B cell (primary cell): ENCODE results near the gene MAN2A2. TPM values are rescaled to one million over a fixed set of nuclear protein-coding genes. Genes with fewer than 3 reads are reported as not detected.

Experiments
- ATAC-seq: fragments of 200-7000 bp; cut with Tn5 transposase; one replicate; pipeline ENCODE4 v1.10.0; 2021; ENCODE audit warnings: low read depth, mild to moderate bottlenecking, moderate number of reproducible peaks, moderate library complexity
- CTCF ChIA-PET: fragments of 350-600 bp; sonication (Branson Sonifier 250); formaldehyde crosslinking; loops from one replicate; lab custom pipeline; 2021; ENCODE audit warnings: antibody characterized with exemption, inconsistent platforms; lab: Charles Lee
- POLR2A ChIA-PET: fragments of 350-600 bp; sonication (Branson Sonifier 250); formaldehyde crosslinking; loops from one replicate; lab custom pipeline; 2021; ENCODE audit warnings: antibody characterized with exemption; lab: Charles Lee
- DNase-seq: peaks from one replicate; pipeline ENCODE4 v3.0.0; 2013
- H2AFZ ChIP-seq: 2 replicates; pipeline ENCODE4 v1.6.1; 2012; ENCODE audit warnings: mild to moderate bottlenecking, low read depth, low read length; ENCODE audit not compliant: insufficient read depth, poor library complexity, severe bottlenecking
- H3K27ac ChIP-seq, 2 donors: 1 replicate in 1 of 2; 2 replicates in 1 of 2; pipeline ENCODE4 v1.5.1; 2012 to 2013; ENCODE audit warnings: low read length in 2 of 2, mild to moderate bottlenecking in 2 of 2, moderate library complexity in 1 of 2
- H3K27me3 ChIP-seq, 4 experiments: fragments of 200-600 bp in 1 of 4; sonication (generic) in 1 of 4; replicated peaks in 1 of 4; 1 replicate in 2 of 4; 2 replicates in 2 of 4; pipeline versions ENCODE4 v1.6.1 to v1.7.0; 2013 to 2016; ENCODE audit warnings: low read length in 3 of 4, mild to moderate bottlenecking in 2 of 4, mixed read lengths in 1 of 4, moderate library complexity in 1 of 4; ENCODE audit not compliant: insufficient read depth in 4 of 4, control insufficient read depth in 3 of 4; ENCODE audit errors: control extremely low read depth in 1 of 4
- H3K36me3 ChIP-seq, 2 experiments: replicated peaks in 1 of 2; 1 replicate in 1 of 2; 2 replicates in 1 of 2; pipeline versions ENCODE4 v1.6.1 to v1.7.1; 2013; ENCODE audit warnings: low read length in 1 of 2; ENCODE audit not compliant: insufficient read depth in 2 of 2, control insufficient read depth in 1 of 2; ENCODE audit errors: control extremely low read depth in 1 of 2, extremely low read depth in 1 of 2
- H3K4me1 ChIP-seq, 2 donors: fragments of 200-600 bp in 1 of 2; sonication (generic) in 1 of 2; 1 replicate in 1 of 2; 2 replicates in 1 of 2; pipeline versions ENCODE4 v1.5.1 to v1.6.1; 2013 to 2017; ENCODE audit warnings: low read length in 2 of 2; ENCODE audit not compliant: control insufficient read depth in 2 of 2, insufficient read depth in 2 of 2
- H3K4me2 ChIP-seq: replicated peaks from 2 replicates; pipeline ENCODE3; 2012; ENCODE audit warnings: mild to moderate bottlenecking, low read depth, low read length; ENCODE audit not compliant: poor library complexity, severe bottlenecking
- H3K4me3 ChIP-seq, 5 experiments: fragments of 200-600 bp in 1 of 5; sonication (generic) in 1 of 5; 1 replicate in 3 of 5; 2 replicates in 2 of 5; pipeline versions ENCODE4 v1.5.1 to v1.7.0; 2011 to 2016; ENCODE audit warnings: low read length in 4 of 5, mild to moderate bottlenecking in 4 of 5, low read depth in 2 of 5, control low read depth in 1 of 5, moderate library complexity in 1 of 5; ENCODE audit not compliant: insufficient read depth in 1 of 5; ENCODE audit errors: control extremely low read depth in 1 of 5, extremely low read depth in 1 of 5
- H3K79me2 ChIP-seq: fragments of 200-600 bp; sonication (generic); one replicate; pipeline ENCODE4 v1.6.0; 2016; ENCODE audit warnings: low read length; ENCODE audit not compliant: control insufficient read depth, insufficient read depth
- H3K9ac ChIP-seq: fragments of 200-600 bp; sonication (generic); 2 replicates; pipeline ENCODE4 v1.6.1; 2017; ENCODE audit warnings: mild to moderate bottlenecking, low read length, moderate library complexity
- H3K9me3 ChIP-seq, 3 donors: one replicate each; pipeline versions ENCODE4 v1.6.1 to v1.7.1; 2013; ENCODE audit warnings: low read length in 2 of 3; ENCODE audit not compliant: control insufficient read depth in 2 of 3, insufficient read depth in 1 of 3; ENCODE audit errors: control extremely low read depth in 1 of 3
- H4K20me1 ChIP-seq: 2 replicates; pipeline ENCODE4 v1.6.0; 2012; ENCODE audit warnings: mild to moderate bottlenecking, low read length; ENCODE audit not compliant: insufficient read depth, control insufficient read depth, poor library complexity, severe bottlenecking
- H3K27ac Mint-ChIP-seq: one replicate; pipeline ENCODE4 v1.8.0; 2021; ENCODE audit warnings: mixed read lengths
- H3K27me3 Mint-ChIP-seq: one replicate; pipeline ENCODE4 v1.8.0; 2021; ENCODE audit warnings: mixed read lengths
- H3K4me1 Mint-ChIP-seq: one replicate; pipeline ENCODE4 v1.8.0; 2021; ENCODE audit warnings: mixed read lengths
- H3K4me3 Mint-ChIP-seq: one replicate; pipeline ENCODE4 v1.8.0; 2021; ENCODE audit warnings: mixed read lengths
- H3K9me3 Mint-ChIP-seq: one replicate; pipeline ENCODE4 v1.8.0; 2022; ENCODE audit warnings: mixed read lengths; ENCODE audit not compliant: insufficient read depth
- EZH2 ChIP-seq: IDR thresholded peaks from 2 replicates; pipeline ENCODE4 v1.6.1; 2012; ENCODE audit warnings: borderline replicate concordance, low read depth, mild to moderate bottlenecking, moderate library complexity, low read length; ENCODE audit not compliant: insufficient read depth, poor library complexity, severe bottlenecking
- WGBS: methylation state at CpG from one replicate; pipeline ENCODE4 v1.1.5; 2013; ENCODE audit warnings: missing lambda C conversion rate; ENCODE audit not compliant: insufficient coverage; 5-methylcytosine and 5-hydroxymethylcytosine counted together
- intact Hi-C: fragments of 100-400 bp; cut with micrococcal nuclease; formaldehyde crosslinking; loops from one replicate; pipeline ENCODE4 v1.10.0; 2022
- polyA plus RNA-seq: library from polyadenylated mRNA; depleted of rRNA; stranded (reverse); fragments of >200 nt; gene quantifications from 2 replicates; pipeline ENCODE4 v1.2.3, GENCODE V29; 2012
- total RNA-seq, 2 donors: library from RNA; stranded (reverse); fragments of 120-200 nt in 1 of 2; gene quantifications; 1 replicate in 1 of 2; 2 replicates in 1 of 2; pipeline versions ENCODE4 v1.2.3 to v1.2.4, GENCODE V29; 2013 to 2022
- TF ChIP-seq, protein P1 (sequence below): fragments of 200-600 bp; IDR thresholded peaks from one replicate; pipeline ENCODE4 v1.8.0; 2022; ENCODE audit warnings: antibody characterized with exemption, mild to moderate bottlenecking

MAN2A2 gene
- total and polyA plus RNA-seq, 2 donors (not counting 1 experiment from before 2014, with no cell fraction given) = 180 to 234 TPM

- TF ChIP-seq EZH2 = no peak
- TF ChIP-seq, protein P1, sequence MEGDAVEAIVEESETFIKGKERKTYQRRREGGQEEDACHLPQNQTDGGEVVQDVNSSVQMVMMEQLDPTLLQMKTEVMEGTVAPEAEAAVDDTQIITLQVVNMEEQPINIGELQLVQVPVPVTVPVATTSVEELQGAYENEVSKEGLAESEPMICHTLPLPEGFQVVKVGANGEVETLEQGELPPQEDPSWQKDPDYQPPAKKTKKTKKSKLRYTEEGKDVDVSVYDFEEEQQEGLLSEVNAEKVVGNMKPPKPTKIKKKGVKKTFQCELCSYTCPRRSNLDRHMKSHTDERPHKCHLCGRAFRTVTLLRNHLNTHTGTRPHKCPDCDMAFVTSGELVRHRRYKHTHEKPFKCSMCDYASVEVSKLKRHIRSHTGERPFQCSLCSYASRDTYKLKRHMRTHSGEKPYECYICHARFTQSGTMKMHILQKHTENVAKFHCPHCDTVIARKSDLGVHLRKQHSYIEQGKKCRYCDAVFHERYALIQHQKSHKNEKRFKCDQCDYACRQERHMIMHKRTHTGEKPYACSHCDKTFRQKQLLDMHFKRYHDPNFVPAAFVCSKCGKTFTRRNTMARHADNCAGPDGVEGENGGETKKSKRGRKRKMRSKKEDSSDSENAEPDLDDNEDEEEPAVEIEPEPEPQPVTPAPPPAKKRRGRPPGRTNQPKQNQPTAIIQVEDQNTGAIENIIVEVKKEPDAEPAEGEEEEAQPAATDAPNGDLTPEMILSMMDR = no peak
- H4K20me1 ChIP-seq = peaks cover 6% of the 10 kb centered on the region
- H3K27ac ChIP-seq = no peak overlapping the region
- Mint-ChIP-seq H3K9me3 (no peaks in the 10 kb centered on the region), H3K4me3 (no peak overlapping the region), H3K27ac (no peak overlapping the region), H3K27me3 (no peaks in the 10 kb centered on the region), H3K4me1 (no peaks in the 10 kb centered on the region)
- no peaks in the 10 kb centered on the region for H3K4me1 ChIP-seq
- ChIA-PET CTCF (interaction anchor here (0.6 to 2.5 kb wide), 4 partner anchors 9 to 1042 kb away, joined by 3 to 15 read pairs (median 4); partner anchors contain the start of gene HDDC3), POLR2A (no interaction called here)
- H3K79me2 ChIP-seq = peaks cover 4% of the 10 kb centered on the region
- H3K36me3 ChIP-seq = peaks cover 3 to 84% of the 10 kb centered on the region in 2 experiments
- 94% methylated on average over 8 of the region's 12 CpGs for WGBS
- H3K4me3 ChIP-seq = no peak overlapping the region
- intact Hi-C loops = no loop called here
- H3K27me3 ChIP-seq = no peaks in the 10 kb centered on the region
- H2AFZ ChIP-seq = no peak overlapping the region
- no peak overlapping the region for H3K4me2 ChIP-seq
- H3K9ac ChIP-seq = no peak overlapping the region
- H3K9me3 ChIP-seq = no peaks in the 10 kb centered on the region
- no peak for ATAC-seq
- DNase-seq = no peak
Observed at GRCh38 chr15:90942354-90943120, 39.4 kb downstream of the MAN2A2 start.

DNA sequence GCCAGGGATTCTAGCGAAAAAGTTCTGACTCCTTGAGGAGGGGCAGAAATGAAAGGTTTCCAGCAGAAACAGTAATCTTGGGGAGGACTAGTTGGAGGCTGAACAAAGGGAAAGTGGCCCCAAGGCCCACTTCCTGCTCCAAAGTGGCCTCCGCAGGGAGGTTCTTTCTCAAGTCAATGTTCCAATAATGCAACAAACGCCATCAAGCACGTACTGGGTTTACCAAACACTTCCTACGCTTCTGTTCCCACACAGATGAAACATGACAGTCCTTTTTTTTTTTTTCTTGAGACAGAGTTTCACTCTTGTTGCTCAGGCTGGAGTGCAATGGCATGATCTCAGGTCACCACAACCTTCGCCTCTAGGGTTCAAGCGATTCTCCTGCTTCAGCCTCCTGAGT, 42.0 kb downstream of the MAN2A2 start:
- Mint-ChIP-seq H3K4me3 (no peak overlapping the region), H3K27ac (no peak overlapping the region), H3K4me1 (no peaks in the 10 kb centered on the region), H3K9me3 (no peaks in the 10 kb centered on the region), H3K27me3 (no peaks in the 10 kb centered on the region)
- DNase-seq = no peak
- peaks cover 6% of the 10 kb centered on the region for H4K20me1 ChIP-seq
- no peak overlapping the region for H3K9ac ChIP-seq
- POLR2A ChIA-PET = no interaction called here
- intact Hi-C loops = no loop called here
- no peak overlapping the region for H3K4me3 ChIP-seq
- no peaks in the 10 kb centered on the region for H3K9me3 ChIP-seq
- no peak overlapping the region for H3K4me2 ChIP-seq
- peaks cover 0 to 80% of the 10 kb centered on the region in 2 experiments for H3K36me3 ChIP-seq
- WGBS = 90% methylated on average over 5 of the region's 7 CpGs
- H3K4me1 ChIP-seq = no peaks in the 10 kb centered on the region
- TF ChIP-seq, protein P1 = no peak
- TF ChIP-seq EZH2 = no peak
- H3K79me2 ChIP-seq = peaks cover 4% of the 10 kb centered on the region
- H2AFZ ChIP-seq = no peak overlapping the region
- ATAC-seq = no peak
- no peaks in the 10 kb centered on the region for H3K27me3 ChIP-seq
- no peak overlapping the region for H3K27ac ChIP-seq
- CTCF ChIA-PET = interaction anchor here (0.7 to 2.5 kb wide), 2 partner anchors 12 to 297 kb away, joined by 4 to 15 read pairs; partner anchors contain the start of gene HDDC3
